HepG2 (cell line): Measurements from ENCODE around the gene RAB15. TPM values are rescaled to one million over a fixed set of nuclear protein-coding genes. Genes with fewer than 3 reads are reported as not detected.
A peak's percentile ranks its signal among the peaks of the same experiment; 100 is the strongest.

Experiments used
- BHLHE40 ChIP-seq: IDR thresholded peaks from 2 replicates; pipeline ENCODE4 v1.6.1; 2011; ENCODE audit warnings: low read length, improper control_type of control experiment
- CENPX ChIP-seq: sonication (generic); formaldehyde crosslinking; IDR thresholded peaks from 2 replicates; pipeline ENCODE4 v1.9.0; 2021; ENCODE audit warnings: mild to moderate bottlenecking, missing genetic modification reagents, moderate library complexity
- EEA1 ChIP-seq: sonication (generic); formaldehyde crosslinking; IDR thresholded peaks from 2 replicates; pipeline ENCODE4 v1.5.1; 2020; ENCODE audit warnings: mild to moderate bottlenecking, missing genetic modification reagents, borderline replicate concordance
- NCOA1 ChIP-seq: sonication (generic); formaldehyde crosslinking; IDR thresholded peaks from 2 replicates; pipeline ENCODE4 v1.9.0; 2021; ENCODE audit warnings: missing genetic modification reagents
- NONO ChIP-seq, 2 experiments: fragments of 450-650 bp in 1 of 2; sonication (generic) in 1 of 2; formaldehyde crosslinking in 1 of 2; IDR thresholded peaks in 1 of 2; conservative IDR thresholded peaks in 1 of 2; 2 replicates each; pipeline versions ENCODE4 v1.6.1 to v1.8.0; 2017 to 2022; ENCODE audit warnings: mild to moderate bottlenecking in 1 of 2, missing genetic modification reagents in 1 of 2, moderate library complexity in 1 of 2
- RAD51 ChIP-seq: fragments of 450-650 bp; IDR thresholded peaks from 2 replicates; pipeline ENCODE4 v1.6.1; 2016; ENCODE audit warnings: borderline replicate concordance
- SETDB1 ChIP-seq: sonication (generic); formaldehyde crosslinking; IDR thresholded peaks from 2 replicates; pipeline ENCODE4 v1.5.1; 2020; ENCODE audit warnings: missing genetic modification reagents, mild to moderate bottlenecking, borderline replicate concordance
- WIZ ChIP-seq: sonication (generic); formaldehyde crosslinking; IDR thresholded peaks from 2 replicates; pipeline ENCODE4 v1.5.1; 2020; ENCODE audit warnings: mild to moderate bottlenecking, missing genetic modification reagents
- ZFX ChIP-seq: sonication (generic); formaldehyde crosslinking; IDR thresholded peaks from 2 replicates; pipeline ENCODE4 v1.4.0; 2020; ENCODE audit warnings: mild to moderate bottlenecking, low read depth, missing genetic modification reagents, moderate library complexity
- ZNF260 ChIP-seq: sonication (generic); formaldehyde crosslinking; IDR thresholded peaks from 2 replicates; pipeline ENCODE4 v1.4.0; 2020; ENCODE audit warnings: missing genetic modification reagents, low read depth, mild to moderate bottlenecking, borderline replicate concordance
- ZNF530 ChIP-seq: sonication (generic); formaldehyde crosslinking; IDR thresholded peaks from 2 replicates; pipeline ENCODE4 v1.5.0; 2020; ENCODE audit warnings: low read depth, mild to moderate bottlenecking, missing genetic modification reagents
- ZNF614 ChIP-seq: IDR thresholded peaks from 2 replicates; pipeline ENCODE4 v1.6.1; 2018; ENCODE audit warnings: missing biosample characterization, missing genetic modification reagents, inconsistent platforms, borderline replicate concordance
- polyA plus RNA-seq, 8 experiments: library from polyadenylated mRNA; depleted of rRNA in 3 of 8; stranded (reverse) in 7 of 8; unstranded in 1 of 8; fragments of >200 nt; fragmentation: Illumina TruSeq in 4 of 8; extraction: Trizol in 4 of 8; gene quantifications; 2 replicates each; pipeline versions ENCODE4 v1.2.1 to v1.2.3, GENCODE V29; 2011 to 2016; ENCODE audit warnings: low read depth in 4 of 8, missing spikeins in 1 of 8, mixed read lengths in 1 of 8; ENCODE audit not compliant: insufficient read depth in 1 of 8
- total RNA-seq, 5 experiments: library from RNA; depleted of rRNA; stranded (reverse); fragments of >200 nt; fragmentation: Illumina TruSeq; extraction: Trizol; gene quantifications; 2 replicates each; pipeline ENCODE4 v1.2.3, GENCODE V29; 2016; ENCODE audit warnings: low read depth in 1 of 5
- TF ChIP-seq, protein P1 (sequence below), 2 experiments: sonication (generic) in 1 of 2; formaldehyde crosslinking in 1 of 2; IDR thresholded peaks; 2 replicates each; pipeline versions ENCODE4 v1.5.1 to v1.6.1; 2011 to 2020; ENCODE audit warnings: borderline replicate concordance in 1 of 2, low read depth in 1 of 2, low read length in 1 of 2, mild to moderate bottlenecking in 1 of 2, missing genetic modification reagents in 1 of 2, moderate library complexity in 1 of 2
- TF ChIP-seq, protein P2 (sequence below): sonication (generic); formaldehyde crosslinking; IDR thresholded peaks from 2 replicates; pipeline ENCODE4 v1.4.0; 2020; ENCODE audit warnings: missing genetic modification reagents
- TF ChIP-seq, protein P3 (sequence below): sonication (generic); formaldehyde crosslinking; IDR thresholded peaks from 2 replicates; pipeline ENCODE4 v1.4.0; 2020; ENCODE audit warnings: missing genetic modification reagents, borderline replicate concordance

RAB15 gene
- total and polyA plus RNA-seq, 2 of the 13 experiments (the other 11 are each of a cell fraction or from before 2014, with no cell fraction given): 7.4 to 18.5 TPM

DNA sequence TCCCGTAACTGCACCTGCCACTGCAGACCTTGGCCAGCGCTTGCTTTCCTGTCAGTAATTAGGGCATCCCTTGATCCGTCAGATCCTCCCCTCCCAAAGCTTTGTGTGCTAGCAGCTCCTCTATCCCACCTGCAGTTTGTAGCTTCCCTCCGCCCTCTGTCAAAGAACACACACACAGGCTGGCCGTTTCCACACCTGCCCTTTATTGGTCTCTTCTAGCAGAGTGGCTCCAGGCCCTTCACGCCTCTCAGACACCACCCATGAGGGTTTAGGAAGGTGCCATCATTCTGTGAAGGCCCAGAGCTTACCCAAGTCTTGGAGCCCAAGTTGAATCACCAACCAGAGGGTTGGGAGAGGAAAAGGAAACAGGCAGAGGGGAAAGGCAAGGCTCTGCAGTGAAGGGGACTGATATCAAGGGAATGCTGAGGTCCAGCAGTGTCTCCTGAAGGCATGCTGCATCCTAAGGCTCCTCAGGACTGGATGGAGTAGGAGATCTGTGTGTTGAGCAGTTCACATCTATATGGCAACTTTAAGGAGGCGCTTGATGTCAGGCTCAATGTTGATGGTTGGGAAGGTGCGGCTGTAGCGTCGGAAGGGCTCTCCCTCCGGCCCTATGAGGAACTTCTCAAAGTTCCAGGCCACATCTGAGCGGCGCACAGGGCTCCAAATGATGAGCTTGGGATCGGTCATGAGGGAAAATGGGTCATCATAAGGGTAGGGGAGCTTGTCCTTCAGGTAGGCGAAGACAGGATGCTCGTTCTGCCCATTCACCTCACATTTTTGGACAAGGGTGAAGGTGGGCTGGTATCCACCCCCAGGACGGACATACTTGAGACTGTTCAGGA lies 32.9 kb downstream of the RAB15 start (continued):
- TF ChIP-seq, protein P1, sequence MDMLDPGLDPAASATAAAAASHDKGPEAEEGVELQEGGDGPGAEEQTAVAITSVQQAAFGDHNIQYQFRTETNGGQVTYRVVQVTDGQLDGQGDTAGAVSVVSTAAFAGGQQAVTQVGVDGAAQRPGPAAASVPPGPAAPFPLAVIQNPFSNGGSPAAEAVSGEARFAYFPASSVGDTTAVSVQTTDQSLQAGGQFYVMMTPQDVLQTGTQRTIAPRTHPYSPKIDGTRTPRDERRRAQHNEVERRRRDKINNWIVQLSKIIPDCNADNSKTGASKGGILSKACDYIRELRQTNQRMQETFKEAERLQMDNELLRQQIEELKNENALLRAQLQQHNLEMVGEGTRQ (IDR thresholded peaks at IDR 0.05; ENCODE audit: low read depth, low read length): no peak
- TF ChIP-seq, protein P1 (CRISPR knock-in tag; IDR thresholded peaks at IDR 0.05; ENCODE audit: borderline replicate concordance): no peak
- no peak for TF ChIP-seq WIZ
- TF ChIP-seq ZFX (CRISPR knock-in tag): 0 out of 2 replicates have a peak, but pooled peaks have one; percentile 22
- TF ChIP-seq ZNF614 (CRISPR knock-in tag): no peak
- no peak for TF ChIP-seq EEA1 (CRISPR knock-in tag)
- TF ChIP-seq SETDB1: no peak
- no peak for TF ChIP-seq RAD51
- TF ChIP-seq, protein P2, sequence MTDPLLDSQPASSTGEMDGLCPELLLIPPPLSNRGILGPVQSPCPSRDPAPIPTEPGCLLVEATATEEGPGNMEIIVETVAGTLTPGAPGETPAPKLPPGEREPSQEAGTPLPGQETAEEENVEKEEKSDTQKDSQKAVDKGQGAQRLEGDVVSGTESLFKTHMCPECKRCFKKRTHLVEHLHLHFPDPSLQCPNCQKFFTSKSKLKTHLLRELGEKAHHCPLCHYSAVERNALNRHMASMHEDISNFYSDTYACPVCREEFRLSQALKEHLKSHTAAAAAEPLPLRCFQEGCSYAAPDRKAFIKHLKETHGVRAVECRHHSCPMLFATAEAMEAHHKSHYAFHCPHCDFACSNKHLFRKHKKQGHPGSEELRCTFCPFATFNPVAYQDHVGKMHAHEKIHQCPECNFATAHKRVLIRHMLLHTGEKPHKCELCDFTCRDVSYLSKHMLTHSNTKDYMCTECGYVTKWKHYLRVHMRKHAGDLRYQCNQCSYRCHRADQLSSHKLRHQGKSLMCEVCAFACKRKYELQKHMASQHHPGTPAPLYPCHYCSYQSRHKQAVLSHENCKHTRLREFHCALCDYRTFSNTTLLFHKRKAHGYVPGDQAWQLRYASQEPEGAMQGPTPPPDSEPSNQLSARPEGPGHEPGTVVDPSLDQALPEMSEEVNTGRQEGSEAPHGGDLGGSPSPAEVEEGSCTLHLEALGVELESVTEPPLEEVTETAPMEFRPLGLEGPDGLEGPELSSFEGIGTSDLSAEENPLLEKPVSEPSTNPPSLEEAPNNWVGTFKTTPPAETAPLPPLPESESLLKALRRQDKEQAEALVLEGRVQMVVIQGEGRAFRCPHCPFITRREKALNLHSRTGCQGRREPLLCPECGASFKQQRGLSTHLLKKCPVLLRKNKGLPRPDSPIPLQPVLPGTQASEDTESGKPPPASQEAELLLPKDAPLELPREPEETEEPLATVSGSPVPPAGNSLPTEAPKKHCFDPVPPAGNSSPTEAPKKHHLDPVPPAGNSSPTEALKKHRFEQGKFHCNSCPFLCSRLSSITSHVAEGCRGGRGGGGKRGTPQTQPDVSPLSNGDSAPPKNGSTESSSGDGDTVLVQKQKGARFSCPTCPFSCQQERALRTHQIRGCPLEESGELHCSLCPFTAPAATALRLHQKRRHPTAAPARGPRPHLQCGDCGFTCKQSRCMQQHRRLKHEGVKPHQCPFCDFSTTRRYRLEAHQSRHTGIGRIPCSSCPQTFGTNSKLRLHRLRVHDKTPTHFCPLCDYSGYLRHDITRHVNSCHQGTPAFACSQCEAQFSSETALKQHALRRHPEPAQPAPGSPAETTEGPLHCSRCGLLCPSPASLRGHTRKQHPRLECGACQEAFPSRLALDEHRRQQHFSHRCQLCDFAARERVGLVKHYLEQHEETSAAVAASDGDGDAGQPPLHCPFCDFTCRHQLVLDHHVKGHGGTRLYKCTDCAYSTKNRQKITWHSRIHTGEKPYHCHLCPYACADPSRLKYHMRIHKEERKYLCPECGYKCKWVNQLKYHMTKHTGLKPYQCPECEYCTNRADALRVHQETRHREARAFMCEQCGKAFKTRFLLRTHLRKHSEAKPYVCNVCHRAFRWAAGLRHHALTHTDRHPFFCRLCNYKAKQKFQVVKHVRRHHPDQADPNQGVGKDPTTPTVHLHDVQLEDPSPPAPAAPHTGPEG: 0 out of 2 replicates have a peak, but pooled peaks have one; percentile 15
- TF ChIP-seq NONO (IDR thresholded peaks at IDR 0.05): no peak
- TF ChIP-seq NONO (CRISPR knock-in tag; conservative IDR thresholded peaks at IDR 0.05): no peak
- no peak for TF ChIP-seq NCOA1 (CRISPR knock-in tag)
- TF ChIP-seq ZNF260: no peak
- no peak for TF ChIP-seq BHLHE40
- TF ChIP-seq, protein P3, sequence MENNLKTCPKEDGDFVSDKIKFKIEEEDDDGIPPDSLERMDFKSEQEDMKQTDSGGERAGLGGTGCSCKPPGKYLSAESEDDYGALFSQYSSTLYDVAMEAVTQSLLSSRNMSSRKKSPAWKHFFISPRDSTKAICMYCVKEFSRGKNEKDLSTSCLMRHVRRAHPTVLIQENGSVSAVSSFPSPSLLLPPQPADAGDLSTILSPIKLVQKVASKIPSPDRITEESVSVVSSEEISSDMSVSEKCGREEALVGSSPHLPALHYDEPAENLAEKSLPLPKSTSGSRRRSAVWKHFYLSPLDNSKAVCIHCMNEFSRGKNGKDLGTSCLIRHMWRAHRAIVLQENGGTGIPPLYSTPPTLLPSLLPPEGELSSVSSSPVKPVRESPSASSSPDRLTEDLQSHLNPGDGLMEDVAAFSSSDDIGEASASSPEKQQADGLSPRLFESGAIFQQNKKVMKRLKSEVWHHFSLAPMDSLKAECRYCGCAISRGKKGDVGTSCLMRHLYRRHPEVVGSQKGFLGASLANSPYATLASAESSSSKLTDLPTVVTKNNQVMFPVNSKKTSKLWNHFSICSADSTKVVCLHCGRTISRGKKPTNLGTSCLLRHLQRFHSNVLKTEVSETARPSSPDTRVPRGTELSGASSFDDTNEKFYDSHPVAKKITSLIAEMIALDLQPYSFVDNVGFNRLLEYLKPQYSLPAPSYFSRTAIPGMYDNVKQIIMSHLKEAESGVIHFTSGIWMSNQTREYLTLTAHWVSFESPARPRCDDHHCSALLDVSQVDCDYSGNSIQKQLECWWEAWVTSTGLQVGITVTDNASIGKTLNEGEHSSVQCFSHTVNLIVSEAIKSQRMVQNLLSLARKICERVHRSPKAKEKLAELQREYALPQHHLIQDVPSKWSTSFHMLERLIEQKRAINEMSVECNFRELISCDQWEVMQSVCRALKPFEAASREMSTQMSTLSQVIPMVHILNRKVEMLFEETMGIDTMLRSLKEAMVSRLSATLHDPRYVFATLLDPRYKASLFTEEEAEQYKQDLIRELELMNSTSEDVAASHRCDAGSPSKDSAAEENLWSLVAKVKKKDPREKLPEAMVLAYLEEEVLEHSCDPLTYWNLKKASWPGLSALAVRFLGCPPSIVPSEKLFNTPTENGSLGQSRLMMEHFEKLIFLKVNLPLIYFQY (CRISPR knock-in tag): no peak
- no peak for TF ChIP-seq ZNF530 (CRISPR knock-in tag)
- TF ChIP-seq CENPX (CRISPR knock-in tag): no peak
